Measurements from ENCODE around the gene NOP53.

GRCh38 chr19:47755065-47755761, 9.9 kb downstream of the NOP53 start:
- TF ChIP-seq EZH2 (IDR thresholded peaks at IDR 0.05) (no peak), POLR2AphosphoS5 (IDR thresholded peaks at IDR 0.05; ENCODE audit: borderline replicate concordance, low read depth, low read length) (no peak)

All from SK-N-MC (cell line).